ENCODE data around the gene MRTFB. TPM values are rescaled to one million over a fixed set of nuclear protein-coding genes. Genes with fewer than 3 reads are reported as not detected.

Gene MRTFB
- total and polyA plus RNA-seq, 2 donors (not counting 3 experiments of a cell fraction or from before 2014, with no cell fraction given): 19.6 to 49.5 TPM

DNA sequence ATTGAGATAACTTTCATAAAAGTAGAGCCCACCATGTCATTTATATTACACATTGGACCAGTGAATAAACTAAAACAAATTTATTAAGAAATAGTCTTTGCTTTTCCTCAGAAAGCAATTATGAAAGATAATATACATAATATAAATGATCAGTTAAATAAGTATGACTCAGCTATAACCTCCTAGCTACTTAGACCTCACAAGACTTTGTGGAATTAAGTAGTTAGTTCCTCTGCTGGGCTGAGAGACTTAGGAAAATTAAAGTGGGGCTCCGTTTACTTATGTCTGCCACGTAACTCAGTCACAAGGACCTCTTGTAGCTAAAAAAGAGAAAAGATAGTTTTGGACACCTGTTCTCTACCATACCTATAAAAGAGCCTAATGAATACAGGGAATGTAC lies 76.9 kb downstream of the MRTFB start:
- Histone ChIP-seq H3K4me2 (ENCODE audit: insufficient read depth, low read length) (no peak overlapping the region), H3K4me1 (ENCODE audit: control insufficient read depth, extremely low read depth, insufficient read depth, low read length) (peaks cover 7% of the 10 kb centered on the region), H3K27me3 (ENCODE audit: control insufficient read depth in 2 of 2, insufficient read depth in 2 of 2, low read length in 2 of 2) (no peaks in the 10 kb centered on the region), H3K9me1 (replicated peaks; ENCODE audit: control insufficient read depth, extremely low read depth, insufficient read depth, low read length) (no peaks in the 10 kb centered on the region), H2AFZ (ENCODE audit: low read depth, low read length) (no peak overlapping the region), H3K9ac (replicated peaks; ENCODE audit: extremely low read depth, insufficient read depth, low read length) (no peak overlapping the region), H3K79me2 (ENCODE audit: control insufficient read depth, insufficient read depth, low read length) (no peaks in the 10 kb centered on the region), H3K27ac (ENCODE audit: insufficient read depth, low read depth, low read length) (no peak overlapping the region), H3K36me3 (ENCODE audit: control insufficient read depth in 2 of 2, extremely low read depth in 1 of 2, insufficient read depth in 2 of 2, low read length in 2 of 2) (peaks cover 0 to 2% of the 10 kb centered on the region in 2 experiments), H4K20me1 (replicated peaks; ENCODE audit: control insufficient read depth, extremely low read depth, insufficient read depth, low read length) (no peaks in the 10 kb centered on the region), H3K4me3 (replicated peaks in 1 of 3; ENCODE audit: insufficient read depth in 1 of 3, low read depth in 1 of 3, low read length in 3 of 3) (no peak overlapping the region), H3K9me3 (replicated peaks; ENCODE audit: control insufficient read depth, insufficient read depth, low read length) (no peaks in the 10 kb centered on the region)
- FAIRE-seq (no peak), DNase-seq (ENCODE audit: low read depth, low spot score) (no peak)
- dilution Hi-C loops (cut with MboI; ENCODE audit: extremely low pct_ligation_motif_present, low sequenced_read_pairs): no loop called here
- TF ChIP-seq MAX (IDR thresholded peaks at IDR 0.05; ENCODE audit: insufficient read depth, insufficient read length) (no peak), POLR2AphosphoS5 (IDR thresholded peaks at IDR 0.05; ENCODE audit: insufficient read depth, low read depth, low read length) (no peak), GATA2 (IDR thresholded peaks at IDR 0.05; ENCODE audit: insufficient read depth, insufficient read length, low read depth, low read length) (no peak), EZH2 (IDR thresholded peaks at IDR 0.05; ENCODE audit: borderline replicate concordance, low read depth, low read length, severe bottlenecking) (no peak), CTCF (IDR thresholded peaks at IDR 0.05; ENCODE audit: extremely low read depth in 1 of 2, insufficient read depth in 1 of 2, low read depth in 1 of 2, low read length in 2 of 2) (no peak), JUN (IDR thresholded peaks at IDR 0.05; ENCODE audit: borderline replicate concordance, insufficient read depth, insufficient read length, low read depth) (no peak), FOS (IDR thresholded peaks at IDR 0.05; ENCODE audit: borderline replicate concordance, insufficient read depth, low read length) (no peak), POLR2A (IDR thresholded peaks at IDR 0.05; ENCODE audit: low read depth, low read length) (no peak), MYC (IDR thresholded peaks at IDR 0.05; ENCODE audit: low read depth, low read length) (no peak)
- BruUV-seq (replicated peaks): no TSS peak
- POLR2A ChIA-PET: no interaction called here
- CTCF ChIA-PET: interaction anchor here (1.8 to 2.6 kb wide), 3 partner anchors 11 to 124 kb away, joined by 6 to 8 read pairs (median 6); no protein-coding TSS in a partner anchor
- intact Hi-C loops (cut with micrococcal nuclease): no loop called here

Data from endothelial cell of umbilical vein (primary cell).